HEK293T (cell line): Measurements from ENCODE around the gene TBC1D14.
A peak's percentile ranks its signal among the peaks of the same experiment; 100 is the strongest.

Experiments used
- BHLHE40 ChIP-seq: fragments of 450-650 bp; IDR thresholded peaks from 2 replicates; pipeline ENCODE4 v1.6.1; 2016; ENCODE audit warnings: mild to moderate bottlenecking, moderate library complexity, borderline replicate concordance
- CTBP1 ChIP-seq: fragments of 450-650 bp; IDR thresholded peaks from 2 replicates; pipeline ENCODE4 v1.6.1; 2016; ENCODE audit warnings: borderline replicate concordance
- ELF4 ChIP-seq: fragments of 450-650 bp; IDR thresholded peaks from 2 replicates; pipeline ENCODE4 v1.6.1; 2017; ENCODE audit warnings: antibody characterized with exemption
- FOXK2 ChIP-seq: fragments of 450-650 bp; IDR thresholded peaks from 2 replicates; pipeline ENCODE4 v1.6.1; 2016; ENCODE audit warnings: mild to moderate bottlenecking
- FOXM1 ChIP-seq: fragments of 450-650 bp; IDR thresholded peaks from 2 replicates; pipeline ENCODE4 v1.6.1; 2017; ENCODE audit warnings: mild to moderate bottlenecking, borderline replicate concordance
- HDGF ChIP-seq: fragments of 450-650 bp; IDR thresholded peaks from 2 replicates; pipeline ENCODE4 v1.6.1; 2017; ENCODE audit warnings: antibody characterized with exemption, borderline replicate concordance
- NFRKB ChIP-seq: fragments of 450-650 bp; IDR thresholded peaks from 2 replicates; pipeline ENCODE4 v1.6.1; 2016; ENCODE audit warnings: mild to moderate bottlenecking, moderate library complexity
- SP1 ChIP-seq: fragments of 450-650 bp; IDR thresholded peaks from 2 replicates; pipeline ENCODE4 v1.6.1; 2017
- SUZ12 ChIP-seq: fragments of 450-650 bp; IDR thresholded peaks from 2 replicates; pipeline ENCODE4 v1.6.1; 2016; ENCODE audit warnings: mild to moderate bottlenecking
- ZNF384 ChIP-seq: fragments of 450-650 bp; IDR thresholded peaks from 2 replicates; pipeline ENCODE4 v1.6.1; 2016

DNA sequence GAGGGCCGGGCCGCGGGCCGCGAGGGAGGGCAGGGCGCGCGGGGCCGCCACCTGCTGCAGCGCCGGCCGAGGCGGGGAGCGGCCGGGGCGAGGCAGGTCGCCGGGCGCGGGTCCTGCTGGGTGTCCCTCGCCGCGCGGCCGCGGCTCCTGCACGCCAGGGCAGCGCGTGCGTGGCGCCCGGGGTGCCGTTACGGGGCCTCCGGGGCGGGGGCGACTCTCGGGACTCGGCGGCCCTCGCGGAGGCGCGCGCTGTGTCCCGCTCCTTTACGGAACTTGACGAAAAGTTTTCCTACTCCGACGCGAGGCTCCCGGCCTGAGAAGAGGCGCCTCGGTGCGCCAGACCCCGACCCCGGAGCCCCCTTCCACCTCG, 329 bp downstream of the TBC1D14 start:
- no peak for TF ChIP-seq NFRKB
- TF ChIP-seq SUZ12: no peak
- no peak for TF ChIP-seq HDGF
- no peak for TF ChIP-seq FOXK2
- TF ChIP-seq BHLHE40: no peak
- 0 out of 2 replicates have a peak, but pooled peaks have one; percentile 29 for TF ChIP-seq FOXM1
- no peak for TF ChIP-seq ELF4
- no peak for TF ChIP-seq SP1
- no peak for TF ChIP-seq ZNF384
- TF ChIP-seq CTBP1: no peak
